SK-N-SH treated with all-trans-retinoic acid at 6 μM for 48 hours (cell line): Measurements from ENCODE around the gene DGKI.

Source experiments
- ATAC-seq: fragments of 200-7000 bp; cut with Tn5 transposase; 3 replicates; pipeline ENCODE4 v1.9.1; 2020; ENCODE audit warnings: mild to moderate bottlenecking, moderate library complexity
- ARNTL ChIP-seq: fragments of 450-650 bp; formaldehyde crosslinking; IDR thresholded peaks from 2 replicates; pipeline ENCODE4 v1.5.0; 2020; ENCODE audit warnings: low read depth, mild to moderate bottlenecking, moderate library complexity, borderline replicate concordance
- BACH2 ChIP-seq: fragments of 250-450 bp; sonication (Bioruptor Pico); IDR thresholded peaks from 2 replicates; pipeline ENCODE4 v1.9.0; 2021; ENCODE audit warnings: mild to moderate bottlenecking, borderline replicate concordance
- CREB5 ChIP-seq: fragments of 250-450 bp; sonication (Bioruptor Pico); IDR thresholded peaks from 2 replicates; pipeline ENCODE4 v1.5.1; 2020; ENCODE audit warnings: low read depth, mild to moderate bottlenecking, moderate library complexity
- CSDC2 ChIP-seq: fragments of 250-450 bp; sonication (Bioruptor Pico); IDR thresholded peaks from 2 replicates; pipeline ENCODE4 v1.5.0; 2020; ENCODE audit warnings: mild to moderate bottlenecking, moderate library complexity
- ESRRG ChIP-seq: fragments of 250-450 bp; sonication (Bioruptor Pico); IDR thresholded peaks from 2 replicates; pipeline ENCODE4 v1.6.1; 2021; ENCODE audit warnings: mild to moderate bottlenecking
- GLIS3 ChIP-seq: fragments of 250-450 bp; sonication (Bioruptor Pico); IDR thresholded peaks from 2 replicates; pipeline ENCODE4 v1.5.0; 2020; ENCODE audit warnings: mild to moderate bottlenecking, moderate library complexity
- ISL1 ChIP-seq: fragments of 250-450 bp; sonication (Bioruptor Pico); IDR thresholded peaks from 2 replicates; pipeline ENCODE4 v2.1.2; 2022; ENCODE audit warnings: mild to moderate bottlenecking, moderate library complexity
- OSR1 ChIP-seq: fragments of 250-450 bp; sonication (Bioruptor Pico); IDR thresholded peaks from 2 replicates; pipeline ENCODE4 v1.8.0; 2022; ENCODE audit warnings: moderate library complexity, mild to moderate bottlenecking, inconsistent platforms
- PATZ1 ChIP-seq: fragments of 250-450 bp; sonication (Bioruptor Pico); IDR thresholded peaks from 2 replicates; pipeline ENCODE4 v1.8.0; 2020; ENCODE audit warnings: mild to moderate bottlenecking, moderate library complexity, borderline replicate concordance
- POU6F1 ChIP-seq: fragments of 250-450 bp; sonication (Bioruptor Pico); IDR thresholded peaks from 2 replicates; pipeline ENCODE4 v1.8.0; 2021; ENCODE audit warnings: low read depth, mild to moderate bottlenecking, moderate library complexity, borderline replicate concordance
- PPARA ChIP-seq: fragments of 250-450 bp; sonication (Bioruptor Pico); IDR thresholded peaks from 2 replicates; pipeline ENCODE4 v1.5.0; 2020; ENCODE audit warnings: mild to moderate bottlenecking, borderline replicate concordance
- RARB ChIP-seq: fragments of 250-450 bp; sonication (Bioruptor Pico); IDR thresholded peaks from 2 replicates; pipeline ENCODE4 v1.8.0; 2021; ENCODE audit warnings: mild to moderate bottlenecking, moderate library complexity
- SNAI2 ChIP-seq: fragments of 250-450 bp; sonication (Bioruptor Pico); IDR thresholded peaks from 2 replicates; pipeline ENCODE4 v1.5.0; 2020; ENCODE audit warnings: mild to moderate bottlenecking, moderate library complexity
- TCF4 ChIP-seq: fragments of 250-450 bp; sonication (Bioruptor Pico); IDR thresholded peaks from 2 replicates; pipeline ENCODE4 v1.8.0; 2021; ENCODE audit warnings: mild to moderate bottlenecking, moderate library complexity, borderline replicate concordance
- TOX ChIP-seq: fragments of 250-450 bp; sonication (Bioruptor Pico); IDR thresholded peaks from 2 replicates; pipeline ENCODE4 v1.8.0; 2021; ENCODE audit warnings: mild to moderate bottlenecking, moderate library complexity, borderline replicate concordance
- ZC3H10 ChIP-seq: fragments of 250-450 bp; sonication (Bioruptor Pico); IDR thresholded peaks from 2 replicates; pipeline ENCODE4 v1.5.1; 2021; ENCODE audit warnings: mild to moderate bottlenecking, moderate library complexity
- ZNF565 ChIP-seq: fragments of 450-650 bp; formaldehyde crosslinking; conservative IDR thresholded peaks from 2 replicates; pipeline ENCODE4 v1.5.0; 2020; ENCODE audit warnings: low read depth, mild to moderate bottlenecking, moderate library complexity
- ZNF8 ChIP-seq: fragments of 450-650 bp; formaldehyde crosslinking; IDR thresholded peaks from 2 replicates; pipeline ENCODE4 v1.5.0; 2020; ENCODE audit warnings: mild to moderate bottlenecking, moderate library complexity
- TF ChIP-seq, protein P1 (sequence below): fragments of 250-450 bp; sonication (Bioruptor Pico); IDR thresholded peaks from 2 replicates; pipeline ENCODE4 v1.5.0; 2020; ENCODE audit warnings: mild to moderate bottlenecking, moderate library complexity
- TF ChIP-seq, protein P2 (sequence below): fragments of 250-450 bp; sonication (Bioruptor Pico); IDR thresholded peaks from 2 replicates; pipeline ENCODE4 v1.5.1; 2021; ENCODE audit warnings: mild to moderate bottlenecking, moderate library complexity

The DGKI gene

DNA sequence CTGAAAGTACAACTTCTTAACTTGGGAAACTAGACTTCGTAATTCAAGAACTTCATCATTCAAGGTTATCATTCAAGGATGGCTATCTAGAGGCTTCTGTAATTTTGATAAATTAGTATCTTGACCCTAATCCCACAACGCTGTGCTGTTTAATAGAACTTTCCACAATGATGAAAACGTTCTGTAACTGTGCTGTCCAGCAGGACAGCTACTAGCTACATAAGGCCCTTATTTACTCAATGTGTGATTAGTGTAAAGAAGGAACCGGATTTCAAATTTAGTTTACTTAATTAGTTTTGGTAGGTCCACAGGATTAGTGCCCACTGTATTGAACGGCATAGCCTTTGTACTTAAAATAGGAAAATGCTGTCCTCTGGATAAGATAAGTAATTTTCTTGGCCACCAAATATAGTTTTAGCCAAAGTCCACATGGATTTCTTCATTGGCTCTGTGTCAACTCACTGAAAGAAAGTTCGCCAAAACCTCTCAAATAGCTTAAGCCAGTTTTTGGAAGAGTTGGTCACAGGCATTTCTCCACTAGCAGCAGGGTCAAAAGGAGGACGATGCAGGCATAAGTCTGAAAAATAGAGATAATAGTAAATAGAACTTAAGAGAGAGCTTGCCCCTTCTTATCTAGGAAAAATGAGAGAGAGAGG, 17.3 kb downstream of the DGKI start (continued):
- no peak for TF ChIP-seq POU6F1
- TF ChIP-seq ZC3H10 (CRISPR knock-in tag), result no peak
- no peak for TF ChIP-seq TCF4 (CRISPR knock-in tag)
- no peak for TF ChIP-seq CREB5
- TF ChIP-seq CSDC2 (CRISPR knock-in tag), result no peak
- TF ChIP-seq BACH2, result no peak
- TF ChIP-seq ESRRG, result no peak

DNA sequence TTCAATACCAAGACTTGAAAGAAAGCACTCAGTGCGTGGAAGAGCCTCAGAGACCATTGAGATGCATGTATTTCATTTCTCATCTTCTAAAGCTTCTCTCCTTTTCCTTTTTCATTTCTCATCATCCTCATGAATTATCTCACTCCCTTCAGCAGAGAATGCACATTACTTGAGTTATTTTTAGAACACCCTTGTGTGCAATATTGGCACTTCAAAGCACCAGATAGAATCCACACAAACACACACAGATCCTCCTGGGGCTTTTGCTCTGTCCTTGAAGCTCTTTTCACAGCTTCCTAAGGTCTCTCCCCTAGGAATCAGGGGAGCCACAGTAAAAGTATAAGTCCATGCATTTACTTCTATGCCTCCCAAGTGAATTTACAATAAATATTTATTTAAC, 18.3 kb downstream of the DGKI start:
- TF ChIP-seq, protein P1, sequence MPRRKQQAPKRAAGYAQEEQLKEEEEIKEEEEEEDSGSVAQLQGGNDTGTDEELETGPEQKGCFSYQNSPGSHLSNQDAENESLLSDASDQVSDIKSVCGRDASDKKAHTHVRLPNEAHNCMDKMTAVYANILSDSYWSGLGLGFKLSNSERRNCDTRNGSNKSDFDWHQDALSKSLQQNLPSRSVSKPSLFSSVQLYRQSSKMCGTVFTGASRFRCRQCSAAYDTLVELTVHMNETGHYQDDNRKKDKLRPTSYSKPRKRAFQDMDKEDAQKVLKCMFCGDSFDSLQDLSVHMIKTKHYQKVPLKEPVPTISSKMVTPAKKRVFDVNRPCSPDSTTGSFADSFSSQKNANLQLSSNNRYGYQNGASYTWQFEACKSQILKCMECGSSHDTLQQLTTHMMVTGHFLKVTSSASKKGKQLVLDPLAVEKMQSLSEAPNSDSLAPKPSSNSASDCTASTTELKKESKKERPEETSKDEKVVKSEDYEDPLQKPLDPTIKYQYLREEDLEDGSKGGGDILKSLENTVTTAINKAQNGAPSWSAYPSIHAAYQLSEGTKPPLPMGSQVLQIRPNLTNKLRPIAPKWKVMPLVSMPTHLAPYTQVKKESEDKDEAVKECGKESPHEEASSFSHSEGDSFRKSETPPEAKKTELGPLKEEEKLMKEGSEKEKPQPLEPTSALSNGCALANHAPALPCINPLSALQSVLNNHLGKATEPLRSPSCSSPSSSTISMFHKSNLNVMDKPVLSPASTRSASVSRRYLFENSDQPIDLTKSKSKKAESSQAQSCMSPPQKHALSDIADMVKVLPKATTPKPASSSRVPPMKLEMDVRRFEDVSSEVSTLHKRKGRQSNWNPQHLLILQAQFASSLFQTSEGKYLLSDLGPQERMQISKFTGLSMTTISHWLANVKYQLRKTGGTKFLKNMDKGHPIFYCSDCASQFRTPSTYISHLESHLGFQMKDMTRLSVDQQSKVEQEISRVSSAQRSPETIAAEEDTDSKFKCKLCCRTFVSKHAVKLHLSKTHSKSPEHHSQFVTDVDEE (CRISPR knock-in tag), result no peak
- no peak for TF ChIP-seq OSR1 (CRISPR knock-in tag)
- TF ChIP-seq, protein P2, sequence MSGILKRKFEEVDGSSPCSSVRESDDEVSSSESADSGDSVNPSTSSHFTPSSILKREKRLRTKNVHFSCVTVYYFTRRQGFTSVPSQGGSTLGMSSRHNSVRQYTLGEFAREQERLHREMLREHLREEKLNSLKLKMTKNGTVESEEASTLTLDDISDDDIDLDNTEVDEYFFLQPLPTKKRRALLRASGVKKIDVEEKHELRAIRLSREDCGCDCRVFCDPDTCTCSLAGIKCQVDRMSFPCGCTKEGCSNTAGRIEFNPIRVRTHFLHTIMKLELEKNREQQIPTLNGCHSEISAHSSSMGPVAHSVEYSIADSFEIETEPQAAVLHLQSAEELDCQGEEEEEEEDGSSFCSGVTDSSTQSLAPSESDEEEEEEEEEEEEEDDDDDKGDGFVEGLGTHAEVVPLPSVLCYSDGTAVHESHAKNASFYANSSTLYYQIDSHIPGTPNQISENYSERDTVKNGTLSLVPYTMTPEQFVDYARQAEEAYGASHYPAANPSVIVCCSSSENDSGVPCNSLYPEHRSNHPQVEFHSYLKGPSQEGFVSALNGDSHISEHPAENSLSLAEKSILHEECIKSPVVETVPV, result no peak
- TF ChIP-seq ZC3H10 (CRISPR knock-in tag), result no peak
- no peak for TF ChIP-seq ZNF8 (CRISPR knock-in tag)
- TF ChIP-seq ESRRG, result no peak
- no peak for TF ChIP-seq CREB5
- no peak for TF ChIP-seq TCF4 (CRISPR knock-in tag)
- no peak for TF ChIP-seq PPARA (CRISPR knock-in tag)
- no peak for TF ChIP-seq SNAI2 (CRISPR knock-in tag)
- no peak for TF ChIP-seq TOX (CRISPR knock-in tag)
- TF ChIP-seq ZNF565 (CRISPR knock-in tag), result no peak
- ATAC-seq, result no peak

DNA sequence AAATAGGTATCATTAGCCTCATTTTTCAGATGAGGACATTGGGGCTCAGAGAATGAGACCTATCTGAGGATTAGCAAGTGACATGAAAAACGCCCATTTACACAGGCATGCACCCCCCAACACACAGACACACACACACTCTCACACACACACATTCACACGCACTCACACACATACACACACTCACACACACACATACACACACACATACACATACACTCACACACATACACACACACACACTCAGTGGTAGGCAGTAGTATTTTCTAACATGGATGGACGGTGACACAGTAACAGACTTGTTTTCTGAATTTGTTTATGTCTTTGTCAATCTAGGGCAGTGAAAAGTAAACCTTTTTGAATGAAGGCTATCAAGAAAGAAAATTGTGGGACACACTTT, 21.3 kb downstream of the DGKI start:
- ATAC-seq, result no peak
- TF ChIP-seq GLIS3 (CRISPR knock-in tag) (no peak), POU6F1 (no peak), TOX (CRISPR knock-in tag) (no peak), ISL1 (CRISPR knock-in tag) (no peak), PATZ1 (CRISPR knock-in tag) (no peak), CREB5 (no peak), CSDC2 (CRISPR knock-in tag) (no peak), SNAI2 (CRISPR knock-in tag) (no peak), ESRRG (no peak), RARB (CRISPR knock-in tag) (no peak), ARNTL (CRISPR knock-in tag) (no peak), ZNF8 (CRISPR knock-in tag) (no peak)
- TF ChIP-seq, protein P1 (CRISPR knock-in tag), result no peak
